Measurements from ENCODE around the gene KCNH1. TPM values are rescaled to one million over a fixed set of nuclear protein-coding genes. Genes with fewer than 3 reads are reported as not detected.

Gene KCNH1
- polyA plus RNA-seq, 1 donor from 2014 or later: 3.9 TPM

GRCh38 chr1:210730023-210730422 lies 403.9 kb downstream of the KCNH1 start:
- no peaks in the 10 kb centered on the region for H3K27me3 ChIP-seq (ENCODE audit: insufficient read depth, low read depth, low read length)
- no peak overlapping the region for H3K9ac ChIP-seq (ENCODE audit: low read length)
- no peak overlapping the region for H2AFZ ChIP-seq (ENCODE audit: low read depth, low read length)
- no peaks in the 10 kb centered on the region for H3K9me2 ChIP-seq (ENCODE audit: insufficient read depth, low read length)
- no peaks in the 10 kb centered on the region for H4K20me1 ChIP-seq (ENCODE audit: insufficient read depth)
- H3K27ac ChIP-seq (ENCODE audit: low read length): no peak overlapping the region
- peak; percentile 27 for TF ChIP-seq POLR2AphosphoS5 (IDR thresholded peaks at IDR 0.05)
- no peak for TF ChIP-seq REST (IDR thresholded peaks at IDR 0.05; ENCODE audit: borderline replicate concordance)
- H3K4me2 ChIP-seq (ENCODE audit: low read length): no peak overlapping the region
- no peaks in the 10 kb centered on the region for H3K79me2 ChIP-seq (replicated peaks; ENCODE audit: insufficient read depth, low read length)
- H3K4me3 ChIP-seq (ENCODE audit: low read length): no peak overlapping the region
- no peaks in the 10 kb centered on the region for H3K36me3 ChIP-seq (ENCODE audit: insufficient read depth, low read length)
- H3F3A ChIP-seq (ENCODE audit: insufficient read depth, low read length, poor library complexity, severe bottlenecking): no peaks in the 10 kb centered on the region
- no peaks in the 10 kb centered on the region for H3K9me3 ChIP-seq (ENCODE audit: low read length)

GRCh38 chr1:210728437-210729149 lies 405.4 kb downstream of the KCNH1 start:
- Histone ChIP-seq H3K27me3 (ENCODE audit: insufficient read depth, low read depth, low read length) (no peaks in the 10 kb centered on the region), H3K4me2 (ENCODE audit: low read length) (no peak overlapping the region), H3K9me3 (ENCODE audit: low read length) (no peaks in the 10 kb centered on the region), H4K20me1 (ENCODE audit: insufficient read depth) (no peaks in the 10 kb centered on the region), H3K9me2 (ENCODE audit: insufficient read depth, low read length) (no peaks in the 10 kb centered on the region), H3K9ac (ENCODE audit: low read length) (no peak overlapping the region), H3F3A (ENCODE audit: insufficient read depth, low read length, poor library complexity, severe bottlenecking) (no peaks in the 10 kb centered on the region), H3K4me3 (ENCODE audit: low read length) (no peak overlapping the region), H3K36me3 (ENCODE audit: insufficient read depth, low read length) (no peaks in the 10 kb centered on the region), H3K79me2 (replicated peaks; ENCODE audit: insufficient read depth, low read length) (no peaks in the 10 kb centered on the region), H3K27ac (ENCODE audit: low read length) (no peak overlapping the region), H2AFZ (ENCODE audit: low read depth, low read length) (no peak overlapping the region)
- TF ChIP-seq EZH2 (IDR thresholded peaks at IDR 0.05; ENCODE audit: borderline replicate concordance, insufficient read depth, low read length, poor library complexity, severe bottlenecking): no peak
- TF ChIP-seq REST (IDR thresholded peaks at IDR 0.05; ENCODE audit: borderline replicate concordance): no peak
- no peak for TF ChIP-seq EP300 (conservative IDR thresholded peaks at IDR 0.05; ENCODE audit: poor library complexity, severe bottlenecking)
- no peak for TF ChIP-seq SMC3 (conservative IDR thresholded peaks at IDR 0.05; ENCODE audit: poor library complexity)
- no peak for TF ChIP-seq CTCF (IDR thresholded peaks at IDR 0.05; ENCODE audit: poor library complexity, severe bottlenecking)
- TF ChIP-seq TAF1 (IDR thresholded peaks at IDR 0.05; ENCODE audit: low read depth): no peak
- TF ChIP-seq POLR2AphosphoS5 (IDR thresholded peaks at IDR 0.05): no peak
- TF ChIP-seq MXI1 (conservative IDR thresholded peaks at IDR 0.05; ENCODE audit: poor library complexity, severe bottlenecking): no peak
- no peak for TF ChIP-seq RAD21 (conservative IDR thresholded peaks at IDR 0.05)

All from neural cell (in vitro differentiated cells).